GM21576 (cell line): ENCODE measurements around the gene DDB1.

Experiments used
- ATAC-seq: cut with Tn5 transposase; IDR thresholded peaks from one replicate; pipeline ENCODE4 v1.9.1; 2021; ENCODE audit warnings: mild to moderate bottlenecking, moderate library complexity; ENCODE audit not compliant: unreplicated experiment

Gene DDB1

DNA sequence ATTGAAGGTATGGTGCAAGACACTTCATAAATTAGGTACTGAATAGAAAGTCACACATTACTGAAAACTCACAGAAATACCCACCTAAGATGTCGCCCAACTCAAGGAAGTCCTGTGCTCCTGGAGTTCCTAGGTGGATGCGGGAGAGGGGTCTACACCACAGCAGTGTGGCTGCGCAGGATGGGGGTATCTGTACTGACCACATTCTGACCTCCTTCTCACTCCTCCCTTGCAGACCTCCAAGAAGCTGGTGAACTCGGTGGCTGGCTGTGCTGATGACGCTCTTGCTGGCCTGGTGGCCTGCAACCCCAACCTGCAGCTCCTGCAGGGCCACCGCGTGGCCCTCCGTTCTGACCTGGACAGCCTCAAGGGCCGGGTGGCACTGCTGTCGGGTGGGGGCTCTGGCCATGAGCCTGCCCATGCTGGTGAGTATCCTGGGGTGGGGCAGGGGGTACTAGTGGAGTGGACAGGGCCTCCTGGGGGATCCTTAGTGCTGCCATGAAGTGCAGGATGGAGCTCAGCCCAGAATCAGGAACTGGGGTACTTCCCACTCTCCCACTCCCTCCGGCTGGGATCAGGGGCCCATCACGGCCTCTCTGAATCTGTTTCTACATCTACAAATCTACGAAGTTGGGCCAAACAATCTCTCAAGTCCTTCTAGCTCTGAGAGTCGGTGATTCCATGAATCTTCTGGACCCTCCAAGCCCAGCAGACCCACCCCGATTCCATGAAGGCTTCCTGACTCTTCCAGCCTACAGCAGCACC lies 5.0 kb upstream of the DDB1 start:
- no peak for ATAC-seq

DNA sequence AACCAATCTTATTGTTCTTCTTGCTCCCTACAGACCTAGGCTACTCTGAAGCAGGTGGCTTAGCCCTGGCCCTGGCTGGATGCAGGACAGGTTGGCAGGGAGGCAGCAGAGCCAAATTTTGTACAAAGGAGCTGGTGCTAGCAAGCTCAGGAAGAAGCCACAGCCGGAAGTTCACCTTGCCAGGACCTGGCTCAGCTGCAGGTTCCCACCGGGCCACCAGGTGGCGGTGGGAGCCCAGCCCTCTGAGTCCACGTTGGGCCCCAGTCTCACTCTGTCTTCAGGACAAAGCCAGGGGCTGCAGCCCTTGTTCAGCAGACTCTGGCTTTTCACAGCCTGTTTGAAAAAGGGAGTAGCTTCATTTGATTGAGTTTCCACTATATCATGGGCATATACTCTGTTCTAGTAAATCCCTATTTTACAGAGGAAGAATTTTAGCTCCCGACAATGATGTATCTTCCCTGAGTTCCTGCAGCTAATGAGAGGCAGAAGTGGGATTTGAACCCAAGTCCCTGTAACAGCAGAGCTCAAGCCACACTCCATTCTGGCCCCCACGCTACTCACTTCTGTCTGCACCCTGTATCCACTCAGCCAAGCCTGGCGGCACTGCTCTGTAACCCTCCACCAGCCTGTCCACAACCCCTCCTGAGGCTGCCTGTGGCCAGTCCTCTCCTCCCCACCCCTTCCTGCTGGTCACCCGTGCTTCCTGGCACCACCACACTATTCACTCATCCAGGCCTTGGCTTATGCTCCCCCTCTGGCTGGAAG lies 3.4 kb upstream of the DDB1 start:
- ATAC-seq: peak; percentile 41

DNA sequence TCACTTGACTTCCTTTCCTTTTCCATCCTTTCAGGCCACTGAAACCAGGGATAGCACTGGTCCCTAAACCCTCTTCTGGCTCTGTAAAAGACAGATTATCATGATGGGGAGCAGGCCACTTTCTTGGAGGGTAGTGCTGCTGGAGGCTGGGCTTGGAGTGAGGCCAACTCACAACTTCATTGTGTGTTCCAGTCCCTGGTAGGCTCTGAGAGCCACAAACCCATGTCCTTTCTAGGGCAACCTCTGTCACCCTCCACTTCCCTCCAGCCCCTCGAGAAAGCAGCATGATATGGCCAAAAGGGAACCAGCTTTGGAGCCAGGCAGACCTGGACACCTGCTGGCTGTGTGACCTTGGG lies 2.4 kb upstream of the DDB1 start:
- no peak for ATAC-seq

DNA sequence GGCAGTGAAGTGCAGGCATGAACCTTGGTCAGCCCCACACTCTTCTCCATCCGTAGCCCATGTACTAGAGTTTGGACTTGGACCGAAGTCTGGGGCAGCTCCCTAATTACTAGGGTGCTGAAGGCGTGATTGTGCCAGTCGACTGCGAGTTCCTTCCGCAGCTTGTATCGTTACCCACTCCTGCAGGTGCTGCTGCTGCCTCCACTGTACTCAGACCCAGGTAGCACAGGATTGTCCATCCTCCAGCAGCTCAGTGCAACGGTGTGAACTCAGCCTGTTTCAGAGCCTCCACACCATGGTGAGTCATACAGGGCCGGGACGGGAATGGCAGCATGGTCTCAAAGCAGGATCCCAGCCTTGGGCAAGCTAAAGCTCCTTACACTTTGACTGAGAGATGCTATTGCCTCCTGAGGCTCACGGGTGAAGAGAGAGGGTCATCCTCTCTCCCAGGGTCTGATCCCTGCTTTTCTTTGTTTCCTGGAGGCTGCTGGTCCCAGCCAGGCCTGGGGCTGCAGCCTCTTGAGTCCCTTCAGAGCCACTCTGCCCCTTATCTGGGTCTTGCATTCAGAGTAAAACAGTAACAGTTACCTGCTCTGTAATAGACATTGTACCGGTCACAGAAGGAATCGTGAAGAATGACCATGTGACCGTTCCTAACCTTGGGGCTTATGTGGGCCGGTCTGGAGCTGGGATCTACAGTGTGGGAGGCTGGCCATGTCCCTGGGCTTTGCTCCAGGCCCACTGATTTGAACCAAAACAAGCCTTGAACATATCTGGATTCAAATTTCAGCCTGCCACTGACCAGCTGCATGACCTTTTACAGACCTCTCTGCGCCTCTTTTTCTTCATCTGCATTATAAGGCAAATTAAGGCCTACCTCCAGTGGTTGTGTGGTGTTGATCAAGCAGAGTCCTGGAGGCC lies 1.8 kb upstream of the DDB1 start:
- ATAC-seq: no peak

DNA sequence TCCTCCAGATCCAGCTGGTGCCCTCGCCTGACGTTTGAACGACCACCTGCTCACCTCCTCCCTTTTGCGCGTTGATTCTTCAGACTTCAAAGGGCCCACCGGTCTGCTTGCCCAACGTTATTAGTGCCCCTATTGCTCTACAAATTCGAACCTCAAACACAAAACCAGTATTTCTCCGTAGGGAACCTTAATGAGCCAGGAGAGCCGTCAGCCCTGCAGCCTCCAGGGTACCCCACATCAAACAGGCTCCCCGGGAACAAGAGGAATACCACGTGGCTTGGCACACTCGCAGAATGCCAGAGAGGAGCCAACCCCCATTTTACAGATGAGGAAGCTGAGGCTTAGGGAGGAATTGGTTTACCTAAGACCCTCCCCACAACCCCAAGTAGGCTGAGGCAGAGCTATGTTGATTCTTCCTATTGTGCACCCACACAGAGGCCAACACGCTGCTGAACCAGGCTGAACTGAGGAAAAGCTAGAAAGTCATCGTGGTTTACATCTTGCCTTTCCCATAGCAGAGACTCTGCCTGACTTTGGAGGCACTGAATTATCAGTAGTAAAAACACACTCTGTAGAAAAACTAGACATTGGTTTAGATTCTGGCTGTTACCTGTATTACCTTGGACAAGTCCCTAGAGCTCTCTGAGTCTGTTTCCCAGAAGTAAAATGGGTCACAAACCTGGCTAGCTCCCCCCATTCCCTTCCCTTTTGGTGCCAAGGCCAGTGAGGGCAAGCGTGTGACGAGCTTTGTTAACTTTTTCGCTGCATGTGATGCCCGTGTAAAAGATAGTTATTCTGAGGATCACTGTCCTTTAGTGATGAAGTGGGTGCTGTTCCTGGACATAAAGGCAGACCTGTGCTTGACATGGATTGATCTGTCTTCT lies 887 bp upstream of the DDB1 start:
- ATAC-seq: no peak

DNA sequence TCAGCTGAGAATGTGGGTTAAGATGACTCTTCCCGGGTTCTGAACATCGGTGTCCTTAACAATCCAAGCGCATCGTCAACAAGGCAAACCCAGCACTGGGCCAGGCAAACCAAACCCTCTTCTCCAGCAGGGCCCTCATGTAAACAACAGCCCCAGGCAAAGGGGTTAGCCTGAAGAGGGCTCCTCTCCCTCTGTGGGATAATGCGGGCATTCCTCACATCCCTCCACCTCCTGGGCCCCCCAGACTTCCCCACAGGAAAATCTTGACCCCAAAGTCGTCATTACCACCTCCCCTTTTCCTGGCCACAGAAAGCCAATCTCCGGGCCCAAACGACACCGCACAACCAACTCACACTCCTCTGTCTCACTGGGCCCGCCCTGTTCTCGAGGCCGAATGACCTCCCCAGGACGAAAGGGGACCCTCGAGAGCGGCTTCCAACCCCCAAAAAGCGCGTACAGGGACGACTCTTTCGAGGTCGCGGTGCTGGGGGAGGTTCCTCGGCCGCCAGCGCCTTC lies 566 bp downstream of the DDB1 start:
- no peak for ATAC-seq

DNA sequence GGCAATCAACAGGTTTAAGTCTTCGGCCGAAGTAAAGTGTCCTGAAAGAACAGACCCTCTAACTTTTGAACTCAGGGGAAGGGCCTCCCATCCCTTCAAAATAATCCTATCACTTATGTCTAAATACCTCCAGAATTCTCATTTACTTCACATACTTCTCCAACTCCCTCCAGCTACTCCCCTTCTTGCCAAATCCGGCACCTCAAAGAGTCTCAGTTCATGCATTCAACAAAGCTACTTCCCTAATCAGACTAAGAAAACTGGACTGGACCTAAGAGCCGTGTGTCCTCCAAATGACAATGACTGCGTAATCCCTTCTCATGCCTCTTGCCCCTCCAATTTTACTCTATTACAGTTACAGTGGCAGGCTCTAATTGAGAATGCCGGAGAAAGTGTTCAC lies 1.3 kb downstream of the DDB1 start:
- ATAC-seq: no peak

DNA sequence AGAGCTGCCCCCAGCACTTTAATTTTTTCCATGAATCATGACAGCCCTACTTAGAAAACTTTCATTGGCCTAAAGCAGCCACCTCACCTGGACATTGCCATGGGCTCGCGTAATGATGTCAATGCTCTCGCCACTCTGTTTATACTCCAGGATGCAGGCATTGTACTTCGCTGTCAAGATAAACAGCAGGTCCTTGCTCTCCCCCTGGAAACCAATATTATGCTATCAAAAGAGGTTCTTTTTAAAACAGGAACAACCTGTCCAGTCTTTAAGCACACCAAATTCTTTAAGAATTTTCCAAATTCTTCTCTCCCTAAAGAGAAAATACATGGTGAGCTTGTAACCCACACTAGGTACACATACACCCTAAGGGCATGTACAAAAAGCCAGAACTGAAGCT lies 3.0 kb downstream of the DDB1 start:
- ATAC-seq: no peak

DNA sequence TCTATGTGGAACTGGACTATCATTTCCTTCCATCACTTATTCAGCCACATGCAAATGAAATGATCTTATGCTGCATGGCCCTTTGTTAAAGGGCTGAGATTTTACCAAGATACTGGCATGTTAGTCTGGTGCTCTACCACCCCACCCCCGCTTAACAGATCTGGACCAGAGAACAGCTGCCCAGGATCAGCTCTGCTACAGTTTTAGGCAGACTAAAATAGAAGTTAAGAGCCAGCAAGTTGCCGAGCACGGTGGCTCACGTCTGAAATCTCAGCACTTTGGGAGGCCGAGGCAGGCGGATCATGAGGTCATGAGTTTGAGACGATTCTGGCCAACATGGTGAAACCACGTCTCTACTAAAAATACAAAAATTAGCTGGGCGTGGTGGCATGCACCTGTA lies 4.6 kb downstream of the DDB1 start:
- ATAC-seq: no peak

DNA sequence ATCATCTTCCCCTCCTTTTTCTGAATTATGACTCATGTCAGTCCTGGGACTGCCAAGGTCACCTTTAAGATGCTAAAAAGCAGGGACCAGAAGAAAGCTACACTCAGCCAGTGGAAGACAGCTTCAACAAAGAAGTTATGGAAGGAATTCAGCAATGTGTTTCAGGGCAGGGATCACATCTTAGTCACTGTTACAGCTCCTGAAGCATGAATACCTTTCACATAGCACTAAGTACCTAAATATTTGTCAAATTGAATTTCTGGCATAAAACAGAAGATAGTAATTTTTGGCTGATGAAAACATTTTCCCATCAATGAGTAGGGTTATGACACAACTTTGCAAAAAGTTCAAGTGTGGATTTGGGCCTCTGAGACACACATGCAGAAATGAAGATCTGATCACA lies 5.2 kb downstream of the DDB1 start:
- no peak for ATAC-seq

DNA sequence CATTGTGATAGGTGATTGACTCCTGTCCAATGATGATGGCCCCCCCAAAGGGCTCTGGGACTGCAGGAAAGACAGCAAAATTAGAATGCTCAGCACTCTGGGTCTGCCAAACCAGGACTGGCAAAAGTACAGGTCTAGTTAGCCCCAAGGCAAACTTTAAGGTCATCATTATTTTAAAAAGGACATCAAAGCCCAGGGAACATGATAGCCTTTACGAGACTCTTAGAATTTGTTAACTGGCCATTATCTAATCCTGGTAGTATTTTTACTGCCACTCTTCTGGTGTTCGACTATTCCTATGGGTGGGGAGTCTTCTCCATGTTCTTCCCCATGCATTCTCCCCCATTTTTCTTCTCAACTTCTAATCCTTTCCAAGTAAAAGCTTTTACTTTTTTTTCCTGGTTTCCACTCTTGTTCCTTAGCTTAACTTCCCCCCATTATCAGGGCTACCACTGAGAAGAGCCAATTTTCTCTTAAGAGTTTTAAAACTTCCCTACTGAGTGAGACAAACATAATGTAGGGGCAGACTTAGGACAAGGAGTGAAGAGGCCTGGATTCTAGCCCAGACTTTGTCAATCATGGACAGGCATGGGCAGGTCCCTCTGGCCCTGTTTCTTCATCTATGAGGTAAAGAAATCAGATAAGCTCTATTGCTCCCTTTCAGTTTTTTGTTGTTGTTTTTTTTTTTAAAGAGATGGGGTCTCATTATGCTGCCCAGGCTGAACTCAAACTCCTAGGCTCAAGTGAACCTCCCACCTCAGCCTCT lies 7.1 kb downstream of the DDB1 start:
- ATAC-seq: no peak

DNA sequence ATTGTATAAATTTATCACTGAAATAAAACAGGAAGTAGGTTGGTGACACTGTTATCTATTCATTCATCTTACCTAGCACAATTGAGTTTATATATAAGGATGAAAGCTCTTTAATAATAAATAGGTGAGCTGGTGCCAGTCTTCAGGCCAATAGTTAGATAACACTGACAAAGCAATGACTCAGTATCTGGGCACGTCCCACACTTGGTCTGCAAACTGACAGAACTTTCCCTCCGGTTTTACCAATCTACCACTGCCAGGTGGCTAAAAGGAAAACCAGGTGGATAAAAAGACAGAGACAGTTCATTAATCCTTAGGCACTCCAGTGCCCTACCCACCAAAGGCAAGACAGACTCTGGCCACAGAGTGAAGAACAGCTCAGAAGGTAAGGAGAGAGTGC lies 17.6 kb downstream of the DDB1 start:
- no peak for ATAC-seq

DNA sequence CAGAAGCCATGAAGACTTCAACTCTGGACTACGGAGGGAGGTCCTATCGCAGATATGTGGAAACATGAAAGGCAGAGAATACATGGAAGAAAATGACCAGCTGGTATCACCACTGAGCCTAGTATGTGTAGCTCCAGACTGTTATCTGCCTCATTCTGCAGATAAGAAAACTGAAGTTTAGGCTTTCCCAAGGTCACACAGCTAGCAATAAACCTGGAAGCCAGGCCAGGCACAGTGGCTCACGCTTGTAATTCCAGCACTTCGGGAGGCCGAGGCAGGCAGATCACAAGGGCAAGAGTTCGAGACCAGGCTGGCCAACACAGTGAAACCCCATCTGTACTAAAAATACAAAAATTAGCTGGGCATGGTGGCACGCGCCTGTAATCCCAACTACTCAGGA lies 22.2 kb downstream of the DDB1 start:
- ATAC-seq: no peak

DNA sequence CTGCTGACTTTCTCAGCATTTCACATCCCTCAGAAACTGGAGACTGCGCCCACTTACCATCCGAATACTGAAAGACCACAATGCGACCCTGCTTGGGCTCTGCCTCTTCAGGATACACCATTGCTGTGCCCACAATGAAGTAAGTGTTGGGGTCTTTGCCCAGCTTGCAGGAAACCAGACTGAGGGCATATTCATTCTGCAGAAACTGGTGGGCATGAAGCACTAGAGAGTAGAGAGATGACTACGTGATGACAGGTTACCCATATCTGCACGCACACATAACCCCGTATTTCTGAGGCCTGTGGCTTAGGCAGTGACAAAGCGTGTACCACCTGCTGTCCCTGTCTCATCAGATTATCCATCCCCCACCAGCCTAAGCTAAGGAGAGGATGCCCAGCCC lies 23.2 kb downstream of the DDB1 start:
- ATAC-seq: no peak

DNA sequence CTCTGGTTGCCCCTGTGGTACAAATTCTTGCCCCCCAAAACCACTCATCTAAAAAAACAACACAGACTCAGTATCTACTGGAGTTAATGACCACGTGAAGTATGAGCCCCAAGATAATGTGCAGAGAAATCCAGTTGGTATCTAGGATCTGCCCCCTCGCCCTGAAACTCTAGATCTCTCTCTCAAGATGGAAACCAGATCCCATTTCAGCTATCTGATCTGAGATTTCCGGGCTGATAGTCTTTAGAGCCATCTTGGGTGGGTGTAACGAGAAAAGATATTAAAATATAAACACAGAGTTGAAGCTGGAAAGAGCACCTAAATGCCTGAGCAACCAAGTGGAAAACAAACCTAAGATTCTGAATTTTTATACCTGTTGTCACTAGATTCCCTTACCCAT lies 23.8 kb downstream of the DDB1 start:
- no peak for ATAC-seq

DNA sequence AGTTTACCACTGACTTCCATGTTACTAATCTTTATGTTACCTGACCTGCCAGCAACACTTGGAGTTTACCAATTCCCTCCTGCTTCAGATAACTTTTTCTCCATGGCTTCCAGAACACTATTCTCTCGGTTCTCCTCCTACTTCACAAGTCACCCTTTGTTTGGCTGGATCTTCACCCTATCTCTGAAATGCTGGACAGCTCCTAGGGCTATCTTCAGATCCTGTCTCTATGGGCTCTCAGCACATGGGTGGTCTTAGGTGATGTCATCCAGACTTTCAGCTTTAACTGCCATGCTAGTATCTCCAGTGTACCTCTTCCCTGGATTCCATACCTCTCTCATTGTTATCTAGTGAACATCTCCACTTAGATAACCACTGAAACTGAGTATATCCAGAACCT lies 25.6 kb downstream of the DDB1 start:
- ATAC-seq: no peak

DNA sequence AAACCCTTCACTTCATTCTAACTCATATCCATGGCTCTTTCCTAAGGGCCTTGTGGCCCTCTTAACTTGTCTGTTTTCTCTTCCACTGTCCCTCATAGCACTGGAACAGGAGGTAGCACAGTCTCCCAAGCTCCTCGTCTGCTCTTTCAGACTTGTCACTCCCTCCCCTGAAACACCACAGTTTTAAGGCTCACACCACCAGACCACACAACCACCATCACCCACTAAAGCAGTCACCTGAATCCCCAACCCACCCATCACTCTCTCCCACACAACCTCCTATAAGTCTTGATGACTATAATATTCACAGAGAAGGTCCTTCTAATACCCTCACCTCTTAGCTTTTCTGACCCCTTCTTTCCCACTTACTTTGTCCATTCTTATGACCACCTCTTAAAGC lies 26.7 kb downstream of the DDB1 start:
- no peak for ATAC-seq

DNA sequence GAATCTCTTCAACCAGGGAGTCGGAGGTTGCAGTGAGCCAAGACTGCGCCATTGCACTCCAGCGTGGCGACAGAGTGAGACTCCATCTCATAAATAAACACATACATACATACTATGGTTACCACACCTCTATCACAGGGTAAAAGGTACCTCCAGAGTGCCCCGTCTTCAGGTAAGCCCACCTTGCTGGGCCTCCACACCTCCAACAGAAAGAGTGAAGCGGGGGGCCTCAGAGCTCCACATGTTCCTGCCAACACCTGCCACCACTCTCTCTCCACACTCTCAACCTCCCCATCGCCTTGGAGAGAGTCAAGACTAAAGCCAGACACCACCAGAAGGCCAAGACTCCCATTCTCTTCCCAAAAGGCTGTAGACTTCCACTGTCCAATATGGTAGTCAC lies 27.5 kb downstream of the DDB1 start:
- ATAC-seq: no peak

DNA sequence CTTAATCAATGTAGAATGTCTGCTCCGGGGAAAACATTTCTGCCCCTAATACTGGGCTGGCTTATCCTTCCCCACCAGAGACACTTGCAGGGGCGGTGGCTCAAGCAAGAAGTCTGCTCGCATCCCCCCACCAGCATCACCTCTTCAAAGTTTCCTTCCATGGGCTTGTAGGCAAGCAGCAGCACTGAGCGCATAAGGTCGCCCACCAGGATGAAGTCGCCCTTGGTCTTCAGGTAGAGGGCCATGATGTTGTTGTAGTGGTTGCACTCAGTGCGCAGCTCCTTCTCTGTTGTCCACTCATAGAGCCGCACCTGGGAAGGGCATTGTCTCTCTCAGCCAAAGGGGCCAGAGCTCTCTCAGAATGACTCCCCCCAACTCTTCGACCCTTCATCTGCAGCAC lies 29.2 kb downstream of the DDB1 start:
- no peak for ATAC-seq

DNA sequence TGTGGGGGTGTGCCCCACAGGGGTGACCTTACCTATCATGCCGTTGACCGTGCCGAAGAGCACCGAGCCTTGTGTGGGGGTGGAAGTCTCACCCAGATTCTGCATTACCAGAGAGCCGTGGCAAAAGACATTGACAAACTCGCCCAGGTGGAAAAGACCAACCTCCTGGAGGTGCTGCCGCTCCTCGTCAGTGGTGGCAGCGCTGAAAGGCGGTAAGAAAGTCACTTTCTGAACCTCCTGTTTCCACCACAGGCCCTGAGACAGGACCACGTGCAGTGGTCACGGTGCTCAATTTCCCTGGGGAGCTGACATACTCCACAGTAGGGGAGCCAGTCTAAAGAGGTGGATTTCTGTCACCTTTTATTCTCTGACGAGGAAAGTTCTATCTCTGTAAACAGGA lies 30.4 kb downstream of the DDB1 start:
- no peak for ATAC-seq
